ENCODE measurements around the gene APLP1.

The APLP1 gene

GRCh38 chr19:35898499-35898809 lies 30.1 kb downstream of the APLP1 start:
- peak overlapping the region; percentile 79 for H3K4me3 ChIP-seq (replicated peaks; ENCODE audit: low read depth, low read length)
- no peak for TF ChIP-seq CTCF (IDR thresholded peaks at IDR 0.05; ENCODE audit: low read depth, low read length, missing control alignments)
- no peak for DNase-seq (ENCODE audit: extremely low read depth, low read depth)

- peak; percentile 38 for DNase-seq (ENCODE audit: extremely low read depth, low read depth)
- H3K4me3 ChIP-seq (replicated peaks; ENCODE audit: low read depth, low read length), result peak overlapping the region; percentile 79
- no peak for TF ChIP-seq CTCF (IDR thresholded peaks at IDR 0.05; ENCODE audit: low read depth, low read length, missing control alignments)
These were observed 31.3 kb downstream of the APLP1 start for GRCh38 chr19:35899547-35900214.

GRCh38 chr19:35901055-35901644 lies 32.8 kb downstream of the APLP1 start:
- TF ChIP-seq CTCF (IDR thresholded peaks at IDR 0.05; ENCODE audit: low read depth, low read length, missing control alignments), result no peak
- H3K4me3 ChIP-seq (replicated peaks; ENCODE audit: low read depth, low read length), result peak overlapping the region; percentile 79
- no peak for DNase-seq (ENCODE audit: extremely low read depth, low read depth)

GRCh38 chr19:35901854-35902661 lies 33.7 kb downstream of the APLP1 start, which contains the start of gene HCST:
Gene HCST (plus strand): TSS chr19:35902529. CDS start chr19:35902594, 65 bp downstream.
- no peak for DNase-seq (ENCODE audit: extremely low read depth, low read depth)
- peak within 1 kb of the TSS; percentile 37 for H3K4me3 ChIP-seq (replicated peaks; ENCODE audit: low read depth, low read length)

GRCh38 chr19:35902870-35903475 lies 34.6 kb downstream of the APLP1 start:
- no peak for DNase-seq (ENCODE audit: extremely low read depth, low read depth)
- TF ChIP-seq CTCF (IDR thresholded peaks at IDR 0.05; ENCODE audit: low read depth, low read length, missing control alignments), result no peak
- peak overlapping the region; percentile 37 for H3K4me3 ChIP-seq (replicated peaks; ENCODE audit: low read depth, low read length)

More at GRCh38 chr19:35901854-35902661, 33.7 kb downstream of the APLP1 start, which contains the start of gene HCST:
- no peak for TF ChIP-seq CTCF (IDR thresholded peaks at IDR 0.05; ENCODE audit: low read depth, low read length, missing control alignments)

GRCh38 chr19:35903550-35904179 lies 35.3 kb downstream of the APLP1 start:
- TF ChIP-seq CTCF (IDR thresholded peaks at IDR 0.05; ENCODE audit: low read depth, low read length, missing control alignments), result no peak
- peak; percentile 53 for DNase-seq (ENCODE audit: extremely low read depth, low read depth)
- peak overlapping the region; percentile 37 for H3K4me3 ChIP-seq (replicated peaks; ENCODE audit: low read depth, low read length)

Data from HFF-Myc (cell line).